Activated CD4-positive, CD25-positive, alpha-beta regulatory T cell treated with anti-CD3 and anti-CD28 coated beads, Interleukin-2, amount 50 U/mL, for 72 hours (primary cell): ENCODE measurements around the gene APBA1.
"Not testable (repeated sequence)": the region's sequence is repeated elsewhere in the genome, so short reads cannot be mapped to it uniquely, and the experiment has no call there.

Experiments
- DNase-seq: peaks from one replicate; pipeline ENCODE4 v3.0.0; 2021

Gene APBA1

DNA sequence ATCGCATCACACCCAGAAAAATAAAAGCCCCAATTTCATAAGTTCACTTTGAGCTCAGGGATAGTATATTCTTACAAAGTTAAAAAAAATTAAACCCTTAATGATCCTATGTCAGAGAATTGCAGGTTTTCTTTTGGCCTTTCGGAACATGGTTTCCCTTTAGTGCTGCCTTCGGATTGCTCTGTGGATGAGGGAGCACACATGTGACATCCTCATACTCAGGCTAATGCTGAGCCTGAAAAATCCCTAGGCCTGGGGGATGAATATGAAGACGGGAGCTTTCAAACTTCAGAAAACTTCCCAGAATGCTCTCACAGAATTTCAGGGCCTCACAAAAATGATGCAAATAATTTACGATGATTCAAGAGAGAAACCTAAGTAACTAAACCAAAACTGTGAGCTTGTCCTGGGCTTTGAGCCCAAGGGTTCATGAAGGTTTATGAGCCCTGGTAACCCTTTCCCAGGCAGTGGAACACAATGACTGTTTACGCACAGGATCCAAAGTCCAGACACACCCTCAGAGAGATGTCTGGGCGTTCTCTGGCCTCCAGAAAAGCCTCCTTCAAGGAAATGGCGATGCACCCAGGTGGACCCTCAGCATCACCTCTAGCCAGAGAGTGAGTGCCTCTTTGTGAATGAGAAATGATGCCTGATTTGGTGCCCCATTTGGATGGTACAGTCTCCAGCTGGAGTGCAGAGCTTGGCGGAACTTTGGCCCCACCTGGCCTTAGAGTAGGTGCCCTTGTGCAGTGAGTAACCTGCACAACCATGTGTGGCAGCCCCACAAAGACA is 201.8 kb downstream of the APBA1 start:
- DNase-seq: no peak

DNA sequence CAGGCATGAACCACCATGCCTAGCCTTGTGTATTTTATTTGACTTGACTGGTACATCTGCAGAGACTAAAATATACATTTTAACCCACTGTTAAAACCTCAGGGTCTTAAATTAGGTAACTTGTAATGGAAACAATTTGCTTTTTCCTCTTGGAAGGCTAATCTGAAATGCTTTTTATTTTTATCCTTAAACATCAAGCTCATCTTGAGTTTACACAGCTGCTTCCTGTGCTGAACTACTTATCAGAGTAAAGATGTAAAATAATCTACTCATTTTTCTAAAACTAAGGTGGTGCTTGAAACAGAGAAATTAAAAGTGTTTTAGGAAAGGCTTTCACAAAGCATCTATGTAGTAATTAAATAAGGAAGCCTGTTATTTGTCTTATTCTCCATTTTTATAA is 203.0 kb downstream of the APBA1 start:
- DNase-seq: no peak

- no peak for DNase-seq
Observed at GRCh38 chr9:69468380-69468779, 203.8 kb downstream of the APBA1 start.

GRCh38 chr9:69466151-69466550 is 206.0 kb downstream of the APBA1 start:
- no peak for DNase-seq

GRCh38 chr9:69465473-69465872 is 206.7 kb downstream of the APBA1 start:
- DNase-seq: no peak

GRCh38 chr9:69463497-69464068 is 208.6 kb downstream of the APBA1 start:
- no peak for DNase-seq

- no peak for DNase-seq
Observed at GRCh38 chr9:69462394-69462793, 209.8 kb downstream of the APBA1 start.

DNA sequence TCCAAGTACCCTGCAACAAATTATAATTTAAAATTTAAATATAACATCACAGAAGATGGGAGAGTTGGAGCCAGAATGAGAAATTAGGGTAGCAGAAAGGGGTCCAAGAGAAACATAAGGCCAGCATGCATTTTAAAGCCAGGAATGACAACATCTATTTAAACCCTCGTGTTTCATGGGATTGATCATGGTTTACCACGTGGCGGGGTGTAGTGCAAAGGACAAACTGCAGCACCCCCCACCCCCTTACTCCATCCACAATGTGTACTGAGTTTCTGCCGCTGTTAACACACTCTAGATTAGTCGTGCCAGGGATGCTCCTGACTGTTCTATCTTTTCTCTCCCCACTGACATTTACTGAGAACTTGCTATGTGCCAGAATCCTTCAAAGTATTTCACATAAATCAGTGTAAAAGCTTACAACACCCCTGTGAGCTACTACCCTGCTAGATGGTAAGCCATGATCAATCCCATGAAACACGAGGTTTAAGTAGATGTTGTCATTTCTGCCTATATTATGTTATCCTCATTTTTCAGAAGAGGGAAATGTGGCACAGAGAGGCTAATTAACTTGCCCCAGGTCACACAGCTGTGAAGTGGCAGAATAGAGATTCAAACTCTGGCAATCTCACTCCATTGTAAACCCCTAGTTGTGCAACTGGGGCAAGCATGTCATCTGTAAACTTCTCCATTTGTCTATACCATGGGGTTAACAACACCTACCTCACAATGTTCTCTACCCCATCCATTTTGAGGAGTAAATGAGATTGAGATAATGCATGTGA is 210.9 kb downstream of the APBA1 start:
- no peak for DNase-seq

GRCh38 chr9:69460012-69460411 is 212.2 kb downstream of the APBA1 start:
- DNase-seq: no peak

- no peak for DNase-seq
Observed at GRCh38 chr9:69458176-69458575, 214.0 kb downstream of the APBA1 start.

DNA sequence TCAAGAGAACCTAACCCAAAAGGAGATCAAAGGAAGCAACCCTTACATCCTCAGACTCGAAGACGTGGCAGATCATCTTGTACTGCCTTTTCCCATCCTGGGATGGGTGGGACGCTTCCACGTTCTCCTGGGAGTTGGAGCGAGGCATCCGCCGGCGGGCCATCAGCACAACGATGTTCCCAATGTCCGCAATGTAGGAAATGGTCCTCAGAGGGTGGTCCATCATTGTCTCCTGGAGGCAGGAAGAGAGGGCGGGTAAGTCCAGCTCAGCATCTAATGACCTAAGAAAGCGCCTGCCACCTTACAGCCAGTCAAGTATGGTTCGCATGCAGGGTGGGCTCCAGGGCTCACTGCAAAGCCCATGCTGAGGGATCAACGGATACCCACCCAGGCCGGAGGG is 216.0 kb downstream of the APBA1 start:
- DNase-seq: no peak

DNA sequence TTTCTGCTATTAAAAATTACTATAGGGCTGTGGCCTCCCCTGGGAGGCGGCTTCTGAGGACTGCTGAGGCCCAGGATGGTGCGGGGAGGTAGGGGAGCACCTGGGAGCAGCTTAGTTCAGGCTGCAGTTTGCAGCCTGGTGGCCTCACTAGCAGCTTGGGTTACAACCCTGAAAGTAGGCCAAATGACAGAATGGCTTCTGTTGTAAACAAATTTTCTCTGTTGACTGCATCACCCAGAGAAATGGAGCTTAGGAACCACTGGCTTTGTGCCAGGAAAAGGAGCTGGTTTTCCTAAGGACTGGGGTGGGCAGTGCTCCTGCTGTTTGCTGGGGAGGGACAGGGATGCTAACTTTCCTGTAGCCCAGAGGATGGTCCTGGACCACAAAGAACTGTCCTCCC is 216.9 kb downstream of the APBA1 start:
- DNase-seq: no peak

- DNase-seq: no peak
Observed at GRCh38 chr9:69454321-69454720, 217.8 kb downstream of the APBA1 start.

- DNase-seq: no peak
Observed at GRCh38 chr9:69453746-69454145, 218.4 kb downstream of the APBA1 start.

DNA sequence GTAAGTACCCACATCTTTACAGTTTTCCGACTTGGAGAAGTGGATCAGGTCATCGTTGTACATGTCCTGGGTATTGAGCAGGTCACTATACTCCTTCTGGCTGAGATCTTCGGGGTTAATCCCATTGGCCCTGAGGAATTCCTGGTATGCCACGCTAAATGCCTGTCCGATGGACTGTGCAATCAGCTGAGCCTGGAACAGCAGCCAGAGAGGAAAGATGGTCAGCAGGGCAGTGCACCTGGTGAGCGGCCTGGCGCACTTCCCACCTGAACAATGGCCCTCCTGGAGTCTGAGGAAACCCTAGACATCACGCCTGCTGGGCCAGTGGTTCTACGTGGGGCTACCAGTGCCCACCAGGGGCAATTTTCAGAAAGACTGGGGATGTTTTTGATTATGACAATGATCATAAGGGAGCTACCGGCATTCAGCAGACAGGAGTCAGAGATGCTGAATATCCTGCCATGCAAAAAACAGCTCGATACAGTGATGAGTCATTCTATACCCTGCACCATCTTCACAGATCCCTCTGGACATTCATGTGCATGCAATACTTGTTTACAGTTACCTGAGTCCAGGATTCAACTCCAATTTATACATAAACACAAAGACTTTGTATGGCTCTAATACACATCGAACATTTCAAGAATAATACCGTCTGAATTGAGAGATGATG is 219.9 kb downstream of the APBA1 start:
- DNase-seq: no peak

DNA sequence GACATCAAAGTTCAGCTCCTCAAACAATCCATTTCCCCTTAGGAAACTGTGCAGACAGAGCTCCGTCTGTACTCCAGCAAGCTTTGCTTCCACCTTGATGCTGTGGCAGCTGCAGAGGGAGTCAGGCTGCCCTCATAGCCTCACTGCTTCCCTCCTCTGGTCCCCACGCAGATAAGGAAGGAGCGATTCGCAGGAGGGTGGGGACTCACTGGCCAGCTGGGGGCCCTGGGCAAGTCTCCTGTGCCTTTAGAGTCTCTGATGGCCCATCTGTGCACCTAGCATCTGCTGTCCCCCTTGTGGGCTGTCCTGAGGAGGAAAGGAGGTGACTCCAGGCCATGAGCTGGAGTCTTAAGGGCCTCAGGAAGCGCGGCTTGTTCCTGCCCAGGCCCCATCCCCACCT is 225.7 kb downstream of the APBA1 start:
- no peak for DNase-seq

- DNase-seq: no peak
Observed at GRCh38 chr9:69445251-69445650, 226.9 kb downstream of the APBA1 start.

GRCh38 chr9:69444791-69445190 is 227.4 kb downstream of the APBA1 start:
- DNase-seq: no peak

GRCh38 chr9:69444021-69444420 is 228.2 kb downstream of the APBA1 start:
- no peak for DNase-seq

- no peak for DNase-seq
Observed at GRCh38 chr9:69443178-69443577, 229.0 kb downstream of the APBA1 start.

- no peak for DNase-seq
Observed at GRCh38 chr9:69442486-69442885, 229.7 kb downstream of the APBA1 start.

GRCh38 chr9:69440254-69440955 is 231.8 kb downstream of the APBA1 start:
- not testable (repeated sequence) for DNase-seq

GRCh38 chr9:69439654-69440053 is 232.5 kb downstream of the APBA1 start:
- not testable (repeated sequence) for DNase-seq
